HCT116 (cell line): ENCODE results near the gene C10orf120. TPM values are rescaled to one million over a fixed set of nuclear protein-coding genes. Genes with fewer than 3 reads are reported as not detected.

ENCODE experiments used
- ATAC-seq: fragments of 200-7000 bp; cut with Tn5 transposase; 2 replicates; pipeline ENCODE4 v1.9.1; 2020; ENCODE audit warnings: mild to moderate bottlenecking, moderate library complexity
- BruUV-seq: library from RNA; stranded (reverse); fragments of 400-500 nt; replicated peaks from 2 replicates; lab custom pipeline; 2021; lab: Mats Ljungman, UMichigan
- CTCF ChIA-PET: fragments of 300-600 bp; sonication (Branson Sonifier 250); formaldehyde crosslinking; loops from one replicate; lab custom pipeline; 2021; ENCODE audit warnings: antibody characterized with exemption; lab: Charles Lee
- POLR2A ChIA-PET: fragments of 300-600, 350-600 bp; sonication (Branson Sonifier 250); formaldehyde crosslinking; loops from one replicate; lab custom pipeline; 2021; ENCODE audit warnings: antibody characterized with exemption; lab: Charles Lee
- RAD21 ChIA-PET, 2 experiments: fragments of 300-600 bp; sonication (Branson Sonifier 250); formaldehyde crosslinking; loops; one replicate each; lab custom pipeline; 2023; ENCODE audit warnings: low total read pairs in 2 of 2; ENCODE audit not compliant: uncharacterized antibody in 2 of 2, unreplicated experiment in 2 of 2, low non-redundant PET in 1 of 2; lab: Charles Lee
- DNase-seq: peaks from one replicate; pipeline ENCODE4 v3.0.0-alpha.2; 2010; ENCODE audit warnings: low read depth, low spot score
- H2AFZ ChIP-seq: fragments of 200-600 bp; shearing (Covaris generic), sonication (generic); 2 replicates; pipeline ENCODE4 v1.6.1; 2017; ENCODE audit warnings: low read depth, mixed run types, mixed read lengths, antibody characterized with exemption, low read length; ENCODE audit not compliant: poor library complexity, severe bottlenecking
- H3K27ac ChIP-seq: 2 replicates; pipeline ENCODE4 v1.5.1; 2012; ENCODE audit warnings: low read depth, low read length
- H3K27me3 ChIP-seq: fragments of 200-600 bp; sonication (generic); 2 replicates; pipeline ENCODE4 v1.6.1; 2016; ENCODE audit warnings: mixed run types, low read length, mixed read lengths; ENCODE audit not compliant: insufficient read depth
- H3K36me3 ChIP-seq, 2 experiments: fragments of 200-500 bp in 1 of 2; fragments of 200-600 bp in 1 of 2; sonication (Bioruptor generic) in 1 of 2; sonication (generic) in 1 of 2; 2 replicates each; pipeline versions ENCODE4 v1.5.1 to v1.6.1; 2014 to 2016; ENCODE audit warnings: low read length in 2 of 2, inconsistent platforms in 1 of 2, mixed read lengths in 1 of 2, mixed run types in 1 of 2; ENCODE audit not compliant: insufficient read depth in 2 of 2, control insufficient read depth in 1 of 2
- H3K4me1 ChIP-seq, 2 experiments: fragments of 200-600 bp in 1 of 2; sonication (generic) in 1 of 2; 2 replicates each; pipeline versions ENCODE4 v1.5.1 to v1.6.1; 2012 to 2017; ENCODE audit warnings: low read length in 2 of 2, inconsistent platforms in 1 of 2, mild to moderate bottlenecking in 1 of 2, mixed read lengths in 1 of 2, mixed run types in 1 of 2, moderate library complexity in 1 of 2; ENCODE audit not compliant: insufficient read depth in 2 of 2, control insufficient read depth in 1 of 2
- H3K4me2 ChIP-seq: fragments of 200-600 bp; sonication (generic); 2 replicates; pipeline ENCODE4 v1.6.1; 2017; ENCODE audit warnings: mixed run types, low read length, mixed read lengths
- H3K4me3 ChIP-seq, 2 experiments: fragments of 200-600 bp in 1 of 2; sonication (generic) in 1 of 2; replicated peaks in 1 of 2; 2 replicates each; pipeline ENCODE4 v1.5.1; 2011 to 2016; ENCODE audit warnings: low read length in 2 of 2, control low read depth in 1 of 2, low read depth in 1 of 2, mild to moderate bottlenecking in 1 of 2, mixed read lengths in 1 of 2, mixed run types in 1 of 2
- H3K79me2 ChIP-seq: fragments of 200-600 bp; sonication (generic); 2 replicates; pipeline ENCODE4 v1.6.1; 2017; ENCODE audit warnings: mild to moderate bottlenecking, mixed run types, low read length, moderate library complexity, mixed read lengths; ENCODE audit not compliant: insufficient read depth
- H3K9ac ChIP-seq: fragments of 200-600 bp; sonication (generic); 2 replicates; pipeline ENCODE4 v1.6.1; 2016; ENCODE audit warnings: low read length, mixed read lengths
- H3K9me2 ChIP-seq: fragments of 200-600 bp; sonication (generic), shearing (Covaris generic); 2 replicates; pipeline ENCODE4 v1.6.1; 2017; ENCODE audit warnings: mixed run types, mild to moderate bottlenecking, moderate library complexity; ENCODE audit not compliant: insufficient read depth
- H3K9me3 ChIP-seq, 2 experiments: fragments of 200-500 bp in 1 of 2; fragments of 200-600 bp in 1 of 2; sonication (Bioruptor generic) in 1 of 2; sonication (generic) in 1 of 2; 2 replicates each; pipeline ENCODE4 v1.6.1; 2014 to 2017; ENCODE audit warnings: low read length in 2 of 2, mixed read lengths in 2 of 2, inconsistent platforms in 1 of 2, low read depth in 1 of 2, mild to moderate bottlenecking in 1 of 2, mixed run types in 1 of 2, moderate library complexity in 1 of 2; ENCODE audit not compliant: control insufficient read depth in 1 of 2, insufficient read depth in 1 of 2
- H4K20me1 ChIP-seq: fragments of 200-600 bp; sonication (generic), shearing (Covaris generic); 2 replicates; pipeline ENCODE4 v1.6.1; 2017; ENCODE audit warnings: mixed run types, mild to moderate bottlenecking, moderate library complexity; ENCODE audit not compliant: insufficient read depth
- CBX3 ChIP-seq: IDR thresholded peaks from 2 replicates; pipeline ENCODE4 v1.6.1; 2012; ENCODE audit warnings: low read depth
- EGR1 ChIP-seq: IDR thresholded peaks from 2 replicates; pipeline ENCODE4 v1.6.1; 2012; ENCODE audit warnings: low read depth
- EZH2 ChIP-seq: fragments of 200-600 bp; sonication (generic); IDR thresholded peaks from 2 replicates; pipeline ENCODE4 v1.6.1; 2017; ENCODE audit warnings: antibody characterized with exemption, mixed run types
- EZH2phosphoT487 ChIP-seq: fragments of 200-600 bp; IDR thresholded peaks from 2 replicates; pipeline ENCODE4 v1.6.1; 2018; ENCODE audit warnings: antibody characterized with exemption, borderline replicate concordance
- FOSL1 ChIP-seq: IDR thresholded peaks from 2 replicates; pipeline ENCODE4 v1.6.1; 2012; ENCODE audit warnings: low read depth
- JUND ChIP-seq: IDR thresholded peaks from 2 replicates; pipeline ENCODE4 v1.6.1; 2012
- POLR2A ChIP-seq: IDR thresholded peaks from 2 replicates; pipeline ENCODE4 v1.7.0; 2011; ENCODE audit warnings: borderline replicate concordance; ENCODE audit not compliant: insufficient read depth, insufficient read length; ENCODE audit errors: extremely low read depth
- POLR2AphosphoS5 ChIP-seq: IDR thresholded peaks from 2 replicates; pipeline ENCODE4 v1.6.1; 2011; ENCODE audit warnings: mild to moderate bottlenecking, low read depth, low read length, moderate library complexity
- SIN3A ChIP-seq: IDR thresholded peaks from 2 replicates; pipeline ENCODE4 v1.6.1; 2012; ENCODE audit warnings: low read depth
- SRF ChIP-seq: IDR thresholded peaks from 2 replicates; pipeline ENCODE4 v1.6.1; 2012; ENCODE audit warnings: low read depth
- TCF7L2 ChIP-seq: IDR thresholded peaks from 2 replicates; pipeline ENCODE4 v1.7.0; 2011; ENCODE audit warnings: borderline replicate concordance, inconsistent platforms; ENCODE audit not compliant: insufficient read depth, insufficient read length; ENCODE audit errors: extremely low read depth
- ZFX ChIP-seq: fragments of 450-650 bp; IDR thresholded peaks from 2 replicates; pipeline ENCODE4 v1.6.1; 2017
- ZNF274 ChIP-seq: fragments of 200-500 bp; sonication (Bioruptor generic); IDR thresholded peaks from 2 replicates; pipeline ENCODE4 v1.6.1; 2014; ENCODE audit warnings: mild to moderate bottlenecking, low read depth, low read length, inconsistent platforms
- intact Hi-C: fragments of 100-400 bp; cut with micrococcal nuclease; formaldehyde crosslinking; loops from 2 replicates; pipeline ENCODE4 v1.10.0; 2022
- total RNA-seq: library from RNA; stranded (reverse); gene quantifications from one replicate; pipeline ENCODE4 v1.2.1, GENCODE V29; 2021; ENCODE audit not compliant: unreplicated experiment
- TF ChIP-seq, protein P1 (sequence below): IDR thresholded peaks from 2 replicates; pipeline ENCODE4 v1.6.1; 2011; ENCODE audit warnings: mild to moderate bottlenecking, low read length, moderate library complexity; ENCODE audit not compliant: insufficient replicate concordance; ENCODE audit errors: extremely low read depth
- TF ChIP-seq, protein P2 (sequence below), 3 experiments: fragments of 200-600 bp in 1 of 3; sonication (generic) in 1 of 3; IDR thresholded peaks in 2 of 3; conservative IDR thresholded peaks in 1 of 3; 2 replicates each; pipeline ENCODE4 v1.5.1; 2012 to 2017; ENCODE audit warnings: low read depth in 2 of 3, low read length in 2 of 3, antibody characterized with exemption in 1 of 3, borderline replicate concordance in 1 of 3, control low read depth in 1 of 3, mild to moderate bottlenecking in 1 of 3, mixed read lengths in 1 of 3, mixed run types in 1 of 3, moderate library complexity in 1 of 3; ENCODE audit not compliant: insufficient read depth in 1 of 3
- TF ChIP-seq, protein P3 (sequence below): IDR thresholded peaks from 2 replicates; pipeline ENCODE4 v1.6.1; 2012

Gene C10orf120
- total RNA-seq, 1 experiment from 2014 or later, result not detected

DNA sequence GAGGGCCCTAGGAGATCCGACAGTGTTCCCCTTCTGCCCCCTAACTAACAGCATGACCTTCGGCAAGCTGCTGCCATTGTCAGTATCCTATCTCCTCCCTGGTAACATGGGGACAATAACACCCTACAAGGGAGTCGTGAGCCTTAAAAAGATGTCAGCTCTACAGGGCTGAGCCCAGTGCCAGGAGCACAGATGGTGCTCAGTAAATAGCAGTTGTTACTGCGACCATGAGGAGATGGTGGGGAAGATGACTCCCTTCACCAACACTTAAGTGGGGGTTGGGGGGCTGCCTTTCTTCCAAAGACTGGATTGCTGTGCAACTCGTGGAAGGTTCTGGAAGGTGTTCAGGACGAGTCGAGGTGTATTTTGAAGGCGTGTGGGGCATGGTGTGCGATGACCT is 29.5 kb upstream of the C10orf120 start:
- RAD21 ChIA-PET, result no interaction called here
- POLR2A ChIA-PET, result no interaction called here
- Histone ChIP-seq H3K9me3 (no peaks in the 10 kb centered on the region), H3K79me2 (no peaks in the 10 kb centered on the region), H3K4me1 (no peaks in the 10 kb centered on the region), H3K4me2 (no peak overlapping the region), H3K9ac (no peak overlapping the region), H3K4me3 (no peak overlapping the region), H2AFZ (no peak overlapping the region), H3K36me3 (no peaks in the 10 kb centered on the region), H3K27ac (no peak overlapping the region), H3K9me2 (no peaks in the 10 kb centered on the region), H3K27me3 (peaks cover 73% of the 10 kb centered on the region), H4K20me1 (no peaks in the 10 kb centered on the region)
- BruUV-seq, result no TSS peak
- ATAC-seq (no peak), DNase-seq (no peak)
- CTCF ChIA-PET, result no interaction called here
- TF ChIP-seq, protein P1, sequence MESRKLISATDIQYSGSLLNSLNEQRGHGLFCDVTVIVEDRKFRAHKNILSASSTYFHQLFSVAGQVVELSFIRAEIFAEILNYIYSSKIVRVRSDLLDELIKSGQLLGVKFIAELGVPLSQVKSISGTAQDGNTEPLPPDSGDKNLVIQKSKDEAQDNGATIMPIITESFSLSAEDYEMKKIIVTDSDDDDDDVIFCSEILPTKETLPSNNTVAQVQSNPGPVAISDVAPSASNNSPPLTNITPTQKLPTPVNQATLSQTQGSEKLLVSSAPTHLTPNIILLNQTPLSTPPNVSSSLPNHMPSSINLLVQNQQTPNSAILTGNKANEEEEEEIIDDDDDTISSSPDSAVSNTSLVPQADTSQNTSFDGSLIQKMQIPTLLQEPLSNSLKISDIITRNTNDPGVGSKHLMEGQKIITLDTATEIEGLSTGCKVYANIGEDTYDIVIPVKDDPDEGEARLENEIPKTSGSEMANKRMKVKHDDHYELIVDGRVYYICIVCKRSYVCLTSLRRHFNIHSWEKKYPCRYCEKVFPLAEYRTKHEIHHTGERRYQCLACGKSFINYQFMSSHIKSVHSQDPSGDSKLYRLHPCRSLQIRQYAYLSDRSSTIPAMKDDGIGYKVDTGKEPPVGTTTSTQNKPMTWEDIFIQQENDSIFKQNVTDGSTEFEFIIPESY, result no peak
- TF ChIP-seq POLR2AphosphoS5 (no peak), SRF (no peak), ZNF274 (no peak), EZH2 (no peak), EZH2phosphoT487 (no peak), JUND (no peak), POLR2A (no peak), ZFX (no peak), FOSL1 (no peak), EGR1 (no peak), CBX3 (no peak), TCF7L2 (no peak), SIN3A (no peak)
- TF ChIP-seq, protein P2, sequence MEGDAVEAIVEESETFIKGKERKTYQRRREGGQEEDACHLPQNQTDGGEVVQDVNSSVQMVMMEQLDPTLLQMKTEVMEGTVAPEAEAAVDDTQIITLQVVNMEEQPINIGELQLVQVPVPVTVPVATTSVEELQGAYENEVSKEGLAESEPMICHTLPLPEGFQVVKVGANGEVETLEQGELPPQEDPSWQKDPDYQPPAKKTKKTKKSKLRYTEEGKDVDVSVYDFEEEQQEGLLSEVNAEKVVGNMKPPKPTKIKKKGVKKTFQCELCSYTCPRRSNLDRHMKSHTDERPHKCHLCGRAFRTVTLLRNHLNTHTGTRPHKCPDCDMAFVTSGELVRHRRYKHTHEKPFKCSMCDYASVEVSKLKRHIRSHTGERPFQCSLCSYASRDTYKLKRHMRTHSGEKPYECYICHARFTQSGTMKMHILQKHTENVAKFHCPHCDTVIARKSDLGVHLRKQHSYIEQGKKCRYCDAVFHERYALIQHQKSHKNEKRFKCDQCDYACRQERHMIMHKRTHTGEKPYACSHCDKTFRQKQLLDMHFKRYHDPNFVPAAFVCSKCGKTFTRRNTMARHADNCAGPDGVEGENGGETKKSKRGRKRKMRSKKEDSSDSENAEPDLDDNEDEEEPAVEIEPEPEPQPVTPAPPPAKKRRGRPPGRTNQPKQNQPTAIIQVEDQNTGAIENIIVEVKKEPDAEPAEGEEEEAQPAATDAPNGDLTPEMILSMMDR (IDR thresholded peaks at IDR 0.05 in 2 of 3, conservative IDR thresholded peaks at IDR 0.05 in 1 of 3; ENCODE audit: borderline replicate concordance in 1 of 3, insufficient read depth in 1 of 3, low read depth in 2 of 3, low read length in 2 of 3), result no peak
- TF ChIP-seq, protein P3, sequence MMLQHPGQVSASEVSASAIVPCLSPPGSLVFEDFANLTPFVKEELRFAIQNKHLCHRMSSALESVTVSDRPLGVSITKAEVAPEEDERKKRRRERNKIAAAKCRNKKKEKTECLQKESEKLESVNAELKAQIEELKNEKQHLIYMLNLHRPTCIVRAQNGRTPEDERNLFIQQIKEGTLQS, result no peak
- intact Hi-C loops, result no loop called here
